GM12873 (cell line): ENCODE measurements around the gene PIGBOS1.

ENCODE experiments used
- TF ChIP-seq, protein P1 (sequence below): IDR thresholded peaks from 2 replicates; pipeline ENCODE4 v1.5.1; 2012; ENCODE audit warnings: low read depth, mild to moderate bottlenecking, moderate library complexity, low read length, control low read depth; ENCODE audit not compliant: insufficient read depth; ENCODE audit errors: missing control alignments

PIGBOS1 gene, protein sequence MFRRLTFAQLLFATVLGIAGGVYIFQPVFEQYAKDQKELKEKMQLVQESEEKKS

DNA sequence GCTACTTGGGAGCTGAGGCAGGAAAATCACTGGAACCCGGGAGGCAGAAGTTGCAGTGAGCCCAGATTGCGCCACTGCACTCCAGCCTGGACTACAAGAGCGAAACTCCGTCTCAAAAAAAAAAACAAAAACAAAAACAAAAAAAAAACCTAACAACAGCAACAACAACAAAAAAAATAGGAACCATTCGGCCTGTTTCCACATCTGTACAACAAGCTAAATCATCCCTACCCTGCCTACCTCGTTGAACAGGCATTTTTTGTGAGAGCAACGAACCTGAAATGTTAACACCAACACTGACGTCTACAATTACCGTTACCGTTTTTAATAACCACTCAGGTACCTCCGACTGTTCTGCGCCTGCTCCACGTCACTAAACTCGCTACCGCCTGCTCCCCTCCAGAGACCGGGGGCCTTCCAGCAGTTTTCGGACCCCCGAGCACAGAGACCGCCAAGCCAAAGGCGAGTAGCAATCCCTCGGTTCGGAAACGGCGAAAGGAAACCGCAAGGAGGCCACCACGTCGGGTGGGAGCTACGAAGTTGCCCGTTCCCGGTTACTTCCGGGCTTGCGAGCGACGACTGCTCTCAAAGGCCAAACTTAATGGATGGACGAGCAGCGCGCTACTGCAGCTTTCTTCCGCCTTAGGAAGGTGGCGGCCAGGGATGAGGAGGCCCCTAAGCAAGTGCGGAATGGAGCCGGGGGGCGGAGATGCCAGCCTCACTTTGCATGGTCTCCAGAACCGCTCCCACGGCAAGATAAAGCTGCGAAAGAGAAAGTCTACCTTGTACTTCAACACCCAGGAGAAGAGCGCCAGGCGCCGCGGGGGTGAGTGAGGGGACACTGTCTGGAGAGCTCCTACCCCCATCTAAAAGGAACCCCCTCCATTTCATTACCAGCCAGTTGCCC is at the start of gene PIGBOS1, which contains the start of gene PIGB:
PIGBOS1 (minus strand) TSS at position 536 of the 907 bp plus-strand sequence. CDS start 1,331 bp downstream, outside the sequence.
PIGB (plus strand) TSS at position 635 of the 907 bp plus-strand sequence; CDS start at position 664, 29 bp downstream.
- TF ChIP-seq, protein P1, sequence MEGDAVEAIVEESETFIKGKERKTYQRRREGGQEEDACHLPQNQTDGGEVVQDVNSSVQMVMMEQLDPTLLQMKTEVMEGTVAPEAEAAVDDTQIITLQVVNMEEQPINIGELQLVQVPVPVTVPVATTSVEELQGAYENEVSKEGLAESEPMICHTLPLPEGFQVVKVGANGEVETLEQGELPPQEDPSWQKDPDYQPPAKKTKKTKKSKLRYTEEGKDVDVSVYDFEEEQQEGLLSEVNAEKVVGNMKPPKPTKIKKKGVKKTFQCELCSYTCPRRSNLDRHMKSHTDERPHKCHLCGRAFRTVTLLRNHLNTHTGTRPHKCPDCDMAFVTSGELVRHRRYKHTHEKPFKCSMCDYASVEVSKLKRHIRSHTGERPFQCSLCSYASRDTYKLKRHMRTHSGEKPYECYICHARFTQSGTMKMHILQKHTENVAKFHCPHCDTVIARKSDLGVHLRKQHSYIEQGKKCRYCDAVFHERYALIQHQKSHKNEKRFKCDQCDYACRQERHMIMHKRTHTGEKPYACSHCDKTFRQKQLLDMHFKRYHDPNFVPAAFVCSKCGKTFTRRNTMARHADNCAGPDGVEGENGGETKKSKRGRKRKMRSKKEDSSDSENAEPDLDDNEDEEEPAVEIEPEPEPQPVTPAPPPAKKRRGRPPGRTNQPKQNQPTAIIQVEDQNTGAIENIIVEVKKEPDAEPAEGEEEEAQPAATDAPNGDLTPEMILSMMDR, result no peak

DNA sequence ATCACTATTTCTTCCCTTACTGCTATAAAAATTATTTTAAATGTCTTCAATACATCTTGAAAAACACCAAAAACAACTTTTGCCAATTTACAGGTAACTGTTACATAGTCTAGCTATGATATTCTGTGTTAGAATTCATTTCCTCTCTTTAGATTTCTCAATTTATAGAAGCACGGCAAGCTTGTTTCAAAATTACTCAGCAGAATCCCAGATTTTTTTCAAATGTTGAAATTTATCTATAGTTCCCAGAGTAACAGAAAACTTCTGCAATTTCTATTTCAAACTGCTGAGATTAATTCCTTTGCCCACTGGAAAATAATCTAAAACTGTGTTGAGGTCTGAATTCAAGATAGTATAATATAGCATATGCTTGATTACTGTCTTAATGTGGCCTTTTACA is 48.1 kb upstream of the PIGBOS1 start:
- TF ChIP-seq, protein P1, result no peak

DNA sequence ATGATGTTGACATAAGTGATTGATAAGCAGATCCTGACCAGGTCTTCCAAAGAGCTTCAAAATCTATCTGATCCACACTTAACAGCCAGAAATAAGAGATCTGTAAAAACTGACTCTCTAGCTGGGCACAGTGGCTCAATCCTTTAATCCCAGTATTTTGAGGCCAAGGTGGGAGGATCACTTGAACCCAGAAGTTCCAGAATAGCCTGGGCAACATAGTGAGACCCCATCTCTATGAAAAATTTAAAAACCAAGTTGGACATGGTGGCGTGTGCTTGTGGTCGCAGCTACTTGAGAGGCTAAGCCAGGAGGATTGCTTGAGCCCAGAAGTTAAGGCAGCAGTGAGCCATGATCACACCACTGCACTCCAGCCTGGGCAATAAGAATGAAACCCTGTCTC is 43.7 kb upstream of the PIGBOS1 start:
- TF ChIP-seq, protein P1, result no peak

DNA sequence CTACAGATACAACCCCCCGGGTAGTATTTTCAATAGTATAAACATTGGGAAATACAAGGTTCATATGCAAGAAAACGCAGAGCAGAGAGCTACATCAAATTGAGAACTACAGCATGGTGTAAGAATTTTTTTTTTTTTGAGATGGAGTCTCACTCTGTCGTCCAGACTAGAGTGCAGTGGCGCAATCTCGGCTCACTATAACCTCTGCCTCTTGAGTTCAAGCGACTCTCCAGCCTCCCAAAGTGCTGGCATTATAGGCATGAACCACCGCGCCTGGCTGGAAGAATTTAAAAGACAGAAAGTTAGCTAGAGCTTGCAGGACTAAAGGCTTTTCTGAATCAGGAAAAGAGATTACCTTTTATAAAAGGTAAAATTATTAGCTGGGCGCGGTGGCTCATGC is 42.1 kb upstream of the PIGBOS1 start:
- TF ChIP-seq, protein P1, result no peak

DNA sequence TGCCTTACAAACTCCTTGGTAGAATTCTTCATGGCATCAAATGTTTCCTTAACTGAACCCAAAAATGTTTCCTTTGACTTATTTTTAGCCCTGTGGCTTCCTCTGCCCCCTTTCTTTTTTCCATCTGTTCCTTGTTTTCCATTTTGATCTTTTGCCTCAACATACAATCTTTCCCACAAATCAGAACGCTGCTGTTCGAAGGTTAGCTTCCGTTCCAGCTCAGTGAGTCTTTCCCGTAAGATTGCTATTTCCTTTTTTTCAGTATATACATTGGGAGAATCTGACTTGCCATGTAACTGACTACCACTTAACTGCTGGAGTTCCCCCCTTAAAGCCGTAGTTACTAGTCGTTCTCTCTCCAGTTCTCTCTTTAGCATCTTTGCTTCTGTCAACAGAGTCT is 41.3 kb upstream of the PIGBOS1 start:
- TF ChIP-seq, protein P1, result no peak

DNA sequence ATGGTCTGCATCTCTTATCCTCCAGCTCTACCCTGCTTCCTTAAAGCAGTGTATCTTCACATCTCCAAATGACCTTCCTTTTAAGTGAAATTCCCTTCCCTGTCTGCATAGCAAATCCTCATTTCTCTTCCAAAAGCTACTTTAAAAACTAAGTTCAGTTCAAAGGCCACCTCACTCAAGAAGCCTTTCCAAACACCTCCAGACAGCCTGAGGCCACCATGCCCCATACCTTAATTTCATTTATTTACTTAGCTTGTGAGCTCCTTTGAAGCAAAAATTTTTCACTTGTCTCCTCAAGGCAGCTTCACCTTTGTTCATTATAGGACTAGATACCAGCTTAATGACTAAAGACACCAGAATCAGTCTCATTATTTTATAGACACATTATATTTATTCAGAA is 39.5 kb upstream of the PIGBOS1 start:
- TF ChIP-seq, protein P1, result no peak

DNA sequence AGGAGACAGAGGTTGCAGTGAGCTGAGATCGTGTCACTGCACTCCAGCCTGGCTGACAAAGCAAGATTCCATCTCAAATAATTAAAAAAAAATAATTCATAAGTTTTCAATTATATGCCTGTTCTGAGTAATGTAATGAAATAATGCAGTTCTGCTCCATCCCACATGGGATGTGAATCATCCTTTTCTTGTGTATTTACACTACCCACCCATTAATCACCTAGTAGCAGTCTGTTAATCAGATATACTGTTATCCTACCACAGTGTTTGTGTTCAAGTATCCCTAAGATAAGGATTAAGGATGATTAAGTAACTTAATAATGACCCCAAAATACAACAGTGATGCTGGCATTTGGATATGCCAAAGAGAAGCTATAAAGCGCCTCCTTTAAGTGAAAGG is 38.9 kb upstream of the PIGBOS1 start:
- TF ChIP-seq, protein P1, result no peak
